Measurements from ENCODE around the gene SLC44A4.

Gene SLC44A4

GRCh38 chr6:31900917-31901414 is 22.2 kb upstream of the SLC44A4 start:
- no peak for DNase-seq

DNA sequence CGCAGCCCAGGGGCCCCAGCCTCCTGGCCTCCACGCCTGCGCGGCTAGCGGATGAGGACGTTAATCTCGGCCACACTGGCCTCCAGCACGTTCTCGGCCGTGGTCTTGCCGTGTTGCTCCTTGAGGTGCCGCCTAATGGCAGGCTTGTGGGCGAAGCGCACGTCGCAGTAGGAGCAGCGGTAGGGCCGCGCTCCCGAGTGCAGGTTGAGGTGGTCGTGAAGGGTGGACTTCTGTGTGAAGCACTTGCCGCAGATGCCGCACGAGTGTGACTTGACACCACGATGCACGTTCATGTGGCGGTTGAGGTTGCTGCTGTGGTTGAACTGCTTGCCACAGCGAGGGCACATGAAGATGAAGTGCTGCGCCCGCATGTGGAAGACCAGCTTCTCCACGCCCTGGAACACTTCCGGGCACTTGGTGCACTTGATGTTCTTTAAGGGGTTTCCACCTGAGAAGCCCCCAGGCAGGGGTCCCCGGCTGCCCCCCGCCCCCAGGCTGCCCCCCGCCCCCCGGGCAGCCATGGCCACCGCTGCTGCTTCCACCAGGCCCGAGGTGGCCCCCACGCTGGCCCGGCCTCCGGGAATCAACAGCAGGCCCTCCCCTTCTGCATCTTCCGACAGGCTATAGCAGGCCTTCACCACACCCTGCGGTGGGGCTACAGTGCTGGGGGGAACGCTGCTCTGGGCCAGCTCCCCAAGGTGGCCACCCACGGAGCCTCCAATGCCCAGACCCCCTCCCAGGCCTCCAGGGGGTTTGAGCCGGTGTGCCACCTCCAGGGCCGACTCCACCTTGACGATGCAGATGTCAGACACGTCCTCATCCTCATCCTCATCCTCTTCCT is 21.3 kb upstream of the SLC44A4 start:
- DNase-seq, result no peak

DNA sequence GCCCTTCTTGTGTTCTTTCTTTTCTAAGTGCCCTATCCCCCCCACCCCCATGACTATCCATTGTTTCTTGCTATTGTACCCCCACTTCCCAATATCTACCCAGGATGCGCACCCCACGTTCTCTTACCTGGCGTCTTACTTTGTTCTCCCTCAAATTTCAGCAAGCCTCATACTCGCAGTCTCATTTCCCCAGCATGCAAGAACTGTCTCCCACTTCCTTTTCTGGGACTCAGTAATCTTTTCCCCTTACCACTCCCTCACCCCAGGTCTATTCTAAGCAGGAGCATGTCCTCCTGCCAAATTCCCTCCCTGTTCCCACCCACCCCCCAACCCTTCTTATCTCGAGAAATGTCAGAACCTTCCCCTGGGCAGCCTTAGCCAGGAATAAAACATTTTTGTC is 20.4 kb upstream of the SLC44A4 start:
- DNase-seq, result no peak

DNA sequence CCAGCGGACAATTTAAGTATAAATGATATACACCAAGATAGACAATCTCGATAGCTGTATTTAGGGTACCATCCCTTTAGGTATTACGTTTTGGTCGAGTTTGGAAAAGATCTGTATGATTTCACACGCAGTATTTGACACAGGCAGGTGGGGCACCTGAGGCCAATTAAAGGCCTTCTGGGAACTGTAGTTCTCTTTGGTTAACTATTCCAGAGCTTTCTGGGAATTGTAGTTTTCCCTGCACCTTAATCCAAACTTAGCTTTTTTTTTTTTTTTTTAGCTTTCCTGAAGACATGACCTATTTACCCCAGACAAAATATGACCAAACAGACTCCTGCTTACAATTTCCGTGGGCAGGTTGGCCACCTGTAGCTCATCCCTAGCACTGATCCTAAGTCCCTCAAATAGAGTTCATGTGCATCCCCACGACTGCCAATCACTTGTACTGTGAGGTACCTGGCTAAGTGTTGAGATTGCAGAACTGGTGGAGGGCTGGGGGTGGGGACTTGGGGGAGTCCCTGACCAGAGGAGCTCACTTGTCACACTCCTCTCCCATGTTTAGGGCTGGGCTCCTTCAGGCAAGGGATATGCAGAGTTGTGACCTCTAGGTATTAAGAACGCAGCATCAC is 19.7 kb upstream of the SLC44A4 start:
- no peak for DNase-seq

- DNase-seq, result no peak
Observed at GRCh38 chr6:31897612-31898382, 19.0 kb upstream of the SLC44A4 start, which contains the start of gene EHMT2. EHMT2 (minus strand) TSS chr6:31897698; CDS start chr6:31897677, 21 bp downstream.

- no peak for DNase-seq
Observed at GRCh38 chr6:31896856-31897611, 18.2 kb upstream of the SLC44A4 start.

DNA sequence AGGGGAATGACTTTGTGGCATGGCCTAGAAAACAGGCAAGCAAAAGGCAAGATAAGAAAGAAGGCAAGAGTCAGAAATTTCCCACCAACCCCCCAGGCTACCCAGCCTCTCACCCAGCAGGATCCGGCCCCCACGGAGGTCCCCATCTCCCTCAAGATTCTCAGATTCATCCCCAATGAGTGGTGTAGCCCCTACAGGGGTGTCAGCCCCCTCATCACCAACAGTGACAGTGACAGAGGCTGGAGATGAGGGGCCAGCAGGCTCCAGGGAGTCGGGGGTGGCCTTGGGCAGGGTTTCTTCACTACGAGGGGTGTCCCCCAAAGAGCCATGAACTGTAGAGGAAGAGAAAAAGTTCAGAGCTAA is 17.7 kb upstream of the SLC44A4 start:
- no peak for DNase-seq

DNA sequence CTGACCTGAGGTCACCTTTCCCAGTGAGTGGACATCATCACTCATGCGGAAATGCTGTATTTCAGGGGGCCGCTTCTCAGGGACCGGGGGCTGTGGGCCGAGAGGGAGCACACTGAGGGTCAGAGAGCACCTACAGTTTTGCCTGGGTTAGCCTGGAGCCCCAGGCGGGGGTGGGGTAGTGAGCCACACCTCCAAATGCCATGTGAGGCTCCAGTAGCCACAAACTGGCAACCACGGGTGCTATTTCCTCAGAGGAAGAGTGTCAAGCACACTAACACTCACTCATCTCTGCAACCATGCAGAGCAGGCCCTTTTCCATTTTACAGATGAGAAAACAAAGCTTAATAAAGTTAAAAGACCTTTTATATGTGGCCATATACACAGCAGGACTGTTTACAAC is 14.0 kb upstream of the SLC44A4 start:
- no peak for DNase-seq

DNA sequence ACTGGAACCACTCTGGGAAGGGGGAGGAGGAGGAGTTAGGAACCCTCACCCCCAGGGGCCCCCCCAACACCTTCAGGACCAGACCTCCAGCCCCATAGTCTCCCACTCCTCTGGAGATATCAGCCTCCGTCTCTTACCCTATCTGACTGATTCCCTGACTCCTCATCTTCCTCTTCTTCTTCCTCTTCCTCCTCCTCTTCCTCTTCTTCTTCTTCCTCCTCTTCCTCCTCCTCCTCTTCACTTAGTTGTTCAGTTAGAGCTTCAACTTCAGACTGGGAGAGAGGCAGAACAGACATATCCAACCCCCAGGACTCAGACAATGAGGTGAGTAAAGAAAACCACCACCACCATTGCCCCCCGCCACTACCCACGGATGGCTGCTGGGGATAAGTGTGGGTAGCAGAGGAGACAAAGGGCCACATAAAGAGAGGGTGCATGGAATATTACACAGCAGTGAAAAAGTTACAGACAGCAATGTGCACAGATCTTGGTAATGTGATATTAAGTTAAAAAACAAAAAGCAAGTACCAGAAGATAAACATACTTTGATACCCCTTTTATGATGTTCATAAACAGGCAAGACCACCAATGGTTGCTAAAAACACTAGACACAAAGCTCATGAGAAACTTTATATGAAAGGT is 10.7 kb upstream of the SLC44A4 start:
- DNase-seq, result no peak

DNA sequence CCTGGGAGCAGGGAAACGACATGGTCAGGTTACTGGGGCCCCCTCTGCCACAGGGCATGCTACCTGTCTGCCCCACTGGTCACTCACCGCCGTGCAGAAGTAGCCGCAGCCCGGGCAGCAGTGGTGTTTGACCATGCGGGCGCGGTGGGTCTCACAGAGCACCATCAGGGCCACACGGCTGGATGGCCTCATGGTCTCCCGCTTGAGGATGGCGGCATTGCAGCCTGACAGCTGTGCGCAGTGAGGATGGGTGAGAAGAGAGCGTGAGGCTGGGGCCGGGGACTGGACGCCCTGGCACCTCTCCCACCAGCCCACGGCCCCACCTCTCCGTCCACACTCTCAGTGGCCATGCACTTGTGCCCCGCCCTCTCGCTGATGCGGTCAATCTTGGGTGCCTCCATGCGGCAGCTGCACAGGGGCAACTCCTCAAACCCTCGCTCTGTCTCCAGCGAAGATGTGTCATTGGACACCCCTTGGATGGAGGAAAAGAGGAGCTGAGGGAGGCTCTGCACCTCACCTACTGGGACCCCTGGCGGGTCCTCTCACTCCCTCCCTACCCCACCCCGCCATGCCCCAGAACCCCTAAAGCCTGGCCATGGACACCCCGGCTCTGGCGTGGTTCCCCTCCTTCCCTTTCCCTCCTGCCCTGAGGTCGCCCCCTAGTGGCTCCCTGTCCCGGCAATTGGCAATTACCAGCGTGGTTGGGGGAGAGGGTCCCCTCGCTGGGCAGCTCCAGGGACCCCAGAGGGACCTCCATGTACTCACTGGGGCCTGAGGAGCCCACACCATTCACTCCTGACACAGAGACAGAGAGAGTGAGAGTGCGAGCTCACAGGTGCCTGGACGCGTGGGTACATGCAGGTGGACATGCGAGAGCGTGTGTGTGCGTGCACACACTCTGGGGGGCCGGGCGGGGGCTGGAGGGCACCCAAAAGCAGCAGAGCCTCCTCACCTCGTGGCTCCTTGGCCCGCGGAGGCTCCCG is 9.8 kb upstream of the SLC44A4 start:
- DNase-seq, result no peak

GRCh38 chr6:31887173-31888007 is 8.6 kb upstream of the SLC44A4 start:
- DNase-seq, result no peak

DNA sequence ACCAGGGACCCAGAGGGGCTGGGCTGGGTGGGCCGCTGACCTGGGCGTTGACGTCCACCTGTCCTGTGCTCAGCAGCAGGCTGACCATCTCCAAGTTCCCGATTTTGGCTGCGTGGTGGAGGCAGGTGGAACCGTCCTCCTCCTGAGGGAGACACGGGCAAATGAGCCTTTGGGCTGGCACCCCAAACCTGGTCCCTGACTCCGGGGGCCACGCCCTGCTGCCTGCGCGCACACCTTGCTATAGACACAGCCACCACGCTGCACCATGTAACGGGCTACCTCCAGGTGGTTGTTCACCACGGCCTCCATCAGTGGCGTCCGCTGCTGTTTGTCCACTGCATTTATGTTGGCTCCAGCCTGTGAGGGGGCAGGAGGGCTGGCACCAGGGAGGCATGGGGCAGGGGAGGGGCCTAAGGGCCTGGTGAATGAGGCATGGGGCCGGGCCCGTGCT is 7.8 kb upstream of the SLC44A4 start:
- no peak for DNase-seq

GRCh38 chr6:31884528-31885035 is 5.8 kb upstream of the SLC44A4 start:
- DNase-seq, result no peak

DNA sequence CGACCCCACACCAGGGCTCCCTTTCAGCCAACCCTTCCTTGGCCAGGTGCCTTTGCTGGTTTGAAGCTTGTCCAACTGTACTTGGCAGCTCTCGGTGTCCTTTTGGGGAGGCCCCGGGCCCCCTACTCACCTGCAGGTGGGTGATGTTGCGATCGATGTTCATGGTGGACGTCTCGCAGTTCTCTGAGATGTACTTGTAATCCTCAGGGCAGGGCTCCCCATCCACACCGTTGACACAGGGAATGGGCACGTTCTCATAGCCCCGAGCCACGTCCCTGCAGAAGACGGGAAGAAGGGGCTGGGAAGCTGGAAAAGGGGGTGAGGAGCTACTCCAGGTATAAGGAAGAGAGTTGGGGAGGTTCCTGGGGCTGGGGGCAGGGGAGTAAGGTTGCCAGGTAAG is 4.9 kb upstream of the SLC44A4 start:
- DNase-seq, result no peak

GRCh38 chr6:31882344-31882743 is 3.5 kb upstream of the SLC44A4 start:
- DNase-seq, result no peak

GRCh38 chr6:31881136-31881859 is 2.5 kb upstream of the SLC44A4 start:
- no peak for DNase-seq

DNA sequence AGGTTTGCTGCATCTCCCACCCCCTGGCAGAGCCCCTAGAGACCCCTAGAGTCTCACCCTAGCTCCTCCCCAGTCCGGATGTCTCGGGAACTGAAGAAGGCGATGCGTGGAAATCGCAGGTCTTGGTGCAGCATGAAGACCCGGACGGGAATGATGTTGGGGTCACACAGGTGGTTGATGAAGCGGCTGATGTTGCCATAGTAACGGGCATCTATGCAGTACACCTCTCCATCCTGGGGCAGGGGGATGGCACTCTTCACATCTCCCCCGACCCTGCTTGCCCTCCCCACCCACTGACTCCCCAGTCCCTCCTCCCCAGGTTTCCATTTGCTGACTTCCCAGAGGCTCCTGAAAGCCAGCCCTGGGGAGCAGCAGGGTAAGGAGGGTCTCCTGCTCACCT is 1.8 kb upstream of the SLC44A4 start:
- no peak for DNase-seq

- no peak for DNase-seq
Observed at GRCh38 chr6:31879901-31880300, 1.1 kb upstream of the SLC44A4 start.

DNA sequence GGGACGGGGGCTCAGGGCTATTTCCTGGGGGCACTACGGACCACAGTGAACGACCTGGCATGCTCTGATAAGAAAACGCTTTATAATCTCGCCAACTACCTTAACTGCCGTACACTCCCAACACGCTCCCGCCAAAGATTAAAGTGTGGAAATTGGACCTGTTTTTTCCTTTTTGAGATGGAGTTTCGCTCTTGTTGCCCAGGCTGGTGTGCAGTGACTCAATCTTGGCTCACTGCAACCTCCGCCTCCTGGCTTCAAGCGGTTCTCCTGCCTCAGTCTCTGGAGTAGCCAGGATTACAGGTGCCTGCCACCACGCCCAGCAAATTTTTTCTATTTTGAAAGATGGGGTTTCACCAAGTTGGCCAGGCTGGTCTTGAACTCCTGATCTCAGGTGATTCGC is 346 bp upstream of the SLC44A4 start:
- no peak for DNase-seq
